WTC11 (cell line): ENCODE data around the gene GFPT2. TPM values are rescaled to one million over a fixed set of nuclear protein-coding genes. Genes with fewer than 3 reads are reported as not detected.

ENCODE experiments used
- ATAC-seq: fragments of 200-7000 bp; cut with Tn5 transposase; 2 replicates; pipeline ENCODE4 v1.10.0; 2021; ENCODE audit warnings: mild to moderate bottlenecking, moderate library complexity
- CTCF ChIA-PET: fragments of 300-600 bp; sonication (Branson Sonifier 250); formaldehyde crosslinking; loops from one replicate; lab custom pipeline; 2021; ENCODE audit warnings: antibody characterized with exemption; lab: Charles Lee
- POLR2A ChIA-PET: fragments of 350-600 bp; sonication (Branson Sonifier 250); formaldehyde crosslinking; loops from one replicate; lab custom pipeline; 2021; ENCODE audit warnings: antibody characterized with exemption; lab: Charles Lee
- DNase-seq: peaks from one replicate; pipeline ENCODE4 v3.0.0; 2021; ENCODE audit warnings: low spot score
- H3K27ac Mint-ChIP-seq: 2 replicates; pipeline ENCODE4 v1.8.0; 2021; ENCODE audit warnings: mixed read lengths
- H3K27me3 Mint-ChIP-seq: 2 replicates; pipeline ENCODE4 v1.8.0; 2021; ENCODE audit warnings: low read depth, mild to moderate bottlenecking, moderate library complexity, mixed read lengths
- H3K36me3 Mint-ChIP-seq: 2 replicates; pipeline ENCODE4 v1.8.0; 2021; ENCODE audit warnings: mixed read lengths
- H3K4me1 Mint-ChIP-seq: 2 replicates; pipeline ENCODE4 v1.8.0; 2022; ENCODE audit warnings: mixed read lengths
- H3K4me3 Mint-ChIP-seq: 2 replicates; pipeline ENCODE4 v1.8.0; 2021; ENCODE audit warnings: mild to moderate bottlenecking, moderate library complexity, mixed read lengths
- H3K9me3 Mint-ChIP-seq: 2 replicates; pipeline ENCODE4 v1.8.0; 2021; ENCODE audit warnings: mixed read lengths
- CDX4 ChIP-seq: fragments of 250-450 bp; sonication (Bioruptor Pico); IDR thresholded peaks from 2 replicates; pipeline ENCODE4 v1.9.0; 2021; ENCODE audit warnings: moderate library complexity, mild to moderate bottlenecking, inconsistent platforms, borderline replicate concordance
- CREB1 ChIP-seq: sonication (generic); formaldehyde crosslinking; IDR thresholded peaks from 2 replicates; pipeline ENCODE4 v1.8.0; 2023; ENCODE audit warnings: mild to moderate bottlenecking, missing genetic modification reagents
- CREM ChIP-seq: sonication (generic); formaldehyde crosslinking; IDR thresholded peaks from 2 replicates; pipeline ENCODE4 v1.8.1; 2022; ENCODE audit warnings: mild to moderate bottlenecking, missing genetic modification reagents, moderate library complexity
- E2F4 ChIP-seq: sonication (generic); formaldehyde crosslinking; IDR thresholded peaks from 2 replicates; pipeline ENCODE4 v1.8.1; 2022; ENCODE audit warnings: low read depth, mild to moderate bottlenecking, moderate library complexity, missing genetic modification reagents, borderline replicate concordance
- E2F5 ChIP-seq: sonication (generic); formaldehyde crosslinking; IDR thresholded peaks from 2 replicates; pipeline ENCODE4 v1.8.1; 2022; ENCODE audit warnings: mild to moderate bottlenecking, moderate library complexity, missing genetic modification reagents
- FOXP4 ChIP-seq: sonication (generic); formaldehyde crosslinking; IDR thresholded peaks from 2 replicates; pipeline ENCODE4 v1.8.0; 2022; ENCODE audit warnings: mild to moderate bottlenecking, missing genetic modification reagents
- IRF2 ChIP-seq: sonication (generic); formaldehyde crosslinking; IDR thresholded peaks from 2 replicates; pipeline ENCODE4 v1.8.0; 2022; ENCODE audit warnings: low read depth, missing genetic modification reagents, borderline replicate concordance
- NR3C1 ChIP-seq: sonication (generic); formaldehyde crosslinking; conservative IDR thresholded peaks from 2 replicates; pipeline ENCODE4 v1.8.1; 2023; ENCODE audit warnings: low read depth, mild to moderate bottlenecking, missing genetic modification reagents
- OVOL2 ChIP-seq: fragments of 250-450 bp; sonication (Bioruptor Pico); IDR thresholded peaks from 2 replicates; pipeline ENCODE4 v1.9.0; 2021; ENCODE audit warnings: mild to moderate bottlenecking, borderline replicate concordance
- PREB ChIP-seq: sonication (generic); formaldehyde crosslinking; IDR thresholded peaks from 2 replicates; pipeline ENCODE4 v1.8.1; 2022; ENCODE audit warnings: mild to moderate bottlenecking, missing genetic modification reagents, moderate library complexity, borderline replicate concordance
- RELA ChIP-seq: sonication (generic); formaldehyde crosslinking; IDR thresholded peaks from 2 replicates; pipeline ENCODE4 v1.8.1; 2022; ENCODE audit warnings: missing genetic modification reagents, mild to moderate bottlenecking, borderline replicate concordance
- STAT6 ChIP-seq: sonication (generic); formaldehyde crosslinking; conservative IDR thresholded peaks from 2 replicates; pipeline ENCODE4 v1.8.1; 2023; ENCODE audit warnings: mild to moderate bottlenecking, low read depth, missing genetic modification reagents, moderate library complexity
- TEAD1 ChIP-seq: sonication (generic); formaldehyde crosslinking; IDR thresholded peaks from 2 replicates; pipeline ENCODE4 v1.8.0; 2022; ENCODE audit warnings: mild to moderate bottlenecking, missing genetic modification reagents
- ZBTB43 ChIP-seq: sonication (generic); formaldehyde crosslinking; IDR thresholded peaks from 2 replicates; pipeline ENCODE4 v1.8.1; 2023; ENCODE audit warnings: mild to moderate bottlenecking, missing genetic modification reagents
- ZNF121 ChIP-seq: sonication (generic); formaldehyde crosslinking; IDR thresholded peaks from 2 replicates; pipeline ENCODE4 v1.8.0; 2023; ENCODE audit warnings: missing genetic modification reagents
- ZNF232 ChIP-seq: sonication (generic); formaldehyde crosslinking; IDR thresholded peaks from 2 replicates; pipeline ENCODE4 v1.8.0; 2022; ENCODE audit warnings: mild to moderate bottlenecking, missing genetic modification reagents
- ZNF317 ChIP-seq: sonication (generic); formaldehyde crosslinking; IDR thresholded peaks from 2 replicates; pipeline ENCODE4 v1.8.1; 2023; ENCODE audit warnings: low read depth, mild to moderate bottlenecking, moderate library complexity, missing genetic modification reagents, borderline replicate concordance
- total RNA-seq: library from RNA; stranded (reverse); gene quantifications from 3 replicates; pipeline ENCODE4 v1.2.3, GENCODE V29; 2021

The GFPT2 gene
- total RNA-seq, 1 experiment from 2014 or later, result 124 TPM

GRCh38 chr5:180311216-180311615, 41.9 kb downstream of the GFPT2 start:
- Mint-ChIP-seq H3K4me1 (peaks cover 25% of the 10 kb centered on the region), H3K27ac (peak overlapping the region; percentile 88), H3K4me3 (no peak overlapping the region), H3K36me3 (peaks cover 47% of the 10 kb centered on the region), H3K27me3 (no peaks in the 10 kb centered on the region), H3K9me3 (no peaks in the 10 kb centered on the region)
- no peak for TF ChIP-seq ZNF232
- ChIA-PET CTCF (interaction anchor here (1.7 kb wide), 1 partner anchor 18 kb away, joined by 4 read pairs; no protein-coding TSS in a partner anchor), POLR2A (interaction anchor here (0.7 kb wide), 1 partner anchor 77 kb away, joined by 10 read pairs; no protein-coding TSS in a partner anchor)
- DNase-seq (no peak), ATAC-seq (no peak)

GRCh38 chr5:180306796-180307195, 46.3 kb downstream of the GFPT2 start:
- Mint-ChIP-seq H3K27ac (no peak overlapping the region), H3K4me3 (no peak overlapping the region), H3K4me1 (peaks cover 7% of the 10 kb centered on the region)
- ATAC-seq, result no peak
- POLR2A ChIA-PET, result no interaction called here
- TF ChIP-seq E2F4 (CRISPR knock-in tag), result no peak
- TF ChIP-seq E2F5, result no peak
- no peak for TF ChIP-seq TEAD1 (CRISPR knock-in tag)
- TF ChIP-seq IRF2 (CRISPR knock-in tag), result no peak
- TF ChIP-seq RELA (CRISPR knock-in tag), result no peak
- TF ChIP-seq ZNF121, result no peak
- TF ChIP-seq CDX4 (CRISPR knock-in tag), result no peak
- TF ChIP-seq NR3C1 (CRISPR knock-in tag), result no peak
- TF ChIP-seq CREM (CRISPR knock-in tag), result no peak
- TF ChIP-seq PREB (CRISPR knock-in tag), result no peak
- no peak for TF ChIP-seq ZBTB43 (CRISPR knock-in tag)
- no peak for TF ChIP-seq STAT6 (CRISPR knock-in tag)
- no peak for TF ChIP-seq ZNF317 (CRISPR knock-in tag)
- no peak for TF ChIP-seq OVOL2
- TF ChIP-seq FOXP4 (CRISPR knock-in tag), result no peak
- TF ChIP-seq CREB1, result no peak
- TF ChIP-seq, all 79 proteins: peak for 0
- peaks cover 61% of the 10 kb centered on the region for H3K36me3 Mint-ChIP-seq
- no peaks in the 10 kb centered on the region for H3K27me3 Mint-ChIP-seq
- H3K9me3 Mint-ChIP-seq, result no peaks in the 10 kb centered on the region
- CTCF ChIA-PET, result interaction anchor here (1.1 to 1.5 kb wide), 2 partner anchors 9 to 14 kb away, joined by 4 to 8 read pairs; no protein-coding TSS in a partner anchor
- no peak for DNase-seq
